Gastroesophageal sphincter (tissue), 3 donors: ENCODE data around the gene GUCD1.

Experiments
- EP300 ChIP-seq: sonication (generic); formaldehyde crosslinking; IDR thresholded peaks from one replicate; pipeline ENCODE4 v1.6.1; 2017; ENCODE audit warnings: antibody characterized with exemption, mild to moderate bottlenecking
- POLR2A ChIP-seq, 2 donors: fragments of 450-650 bp; IDR thresholded peaks; one replicate each; pipeline ENCODE4 v1.6.1; 2017; ENCODE audit warnings: antibody characterized with exemption in 2 of 2, mild to moderate bottlenecking in 2 of 2, moderate library complexity in 1 of 2
- POLR2AphosphoS5 ChIP-seq: sonication (generic); formaldehyde crosslinking; IDR thresholded peaks from one replicate; pipeline ENCODE4 v1.6.1; 2017; ENCODE audit warnings: antibody characterized with exemption
- TF ChIP-seq, protein P1 (sequence below), 4 experiments: fragments of 200-600 bp in 2 of 4; fragments of 450-650 bp in 2 of 4; sonication (generic) in 1 of 4; IDR thresholded peaks; one replicate each; pipeline ENCODE4 v1.5.1; 2017 to 2019; ENCODE audit warnings: antibody characterized with exemption in 4 of 4, mild to moderate bottlenecking in 2 of 4, moderate library complexity in 2 of 4

DNA sequence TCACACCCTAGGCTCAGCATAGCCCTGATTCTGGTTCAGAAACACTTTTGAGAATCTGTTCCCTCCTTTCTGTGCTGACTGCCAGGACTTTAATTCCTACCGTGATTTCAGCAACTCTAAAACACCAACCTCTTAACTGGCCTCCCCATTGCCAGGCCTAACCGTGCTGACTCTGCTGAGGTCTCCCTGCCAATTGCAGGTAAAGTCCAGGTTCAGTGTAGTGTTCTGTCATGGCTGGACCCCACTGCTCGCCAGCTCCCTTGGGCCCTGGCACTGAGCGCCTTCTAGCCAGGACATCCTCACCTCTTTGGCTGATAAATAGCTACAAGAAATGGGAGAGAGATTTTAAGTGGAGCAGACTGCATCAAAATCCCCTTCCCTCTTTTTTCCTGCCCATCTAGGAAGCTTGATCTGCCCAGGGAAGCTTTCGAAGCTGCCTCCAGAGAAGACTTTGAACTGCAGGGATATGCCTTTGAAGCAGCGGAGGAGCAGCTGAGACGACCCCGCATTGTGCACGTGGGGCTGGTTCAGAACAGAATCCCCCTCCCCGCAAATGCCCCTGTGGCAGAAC lies 55.1 kb downstream of the GUCD1 start:
- TF ChIP-seq, protein P1, sequence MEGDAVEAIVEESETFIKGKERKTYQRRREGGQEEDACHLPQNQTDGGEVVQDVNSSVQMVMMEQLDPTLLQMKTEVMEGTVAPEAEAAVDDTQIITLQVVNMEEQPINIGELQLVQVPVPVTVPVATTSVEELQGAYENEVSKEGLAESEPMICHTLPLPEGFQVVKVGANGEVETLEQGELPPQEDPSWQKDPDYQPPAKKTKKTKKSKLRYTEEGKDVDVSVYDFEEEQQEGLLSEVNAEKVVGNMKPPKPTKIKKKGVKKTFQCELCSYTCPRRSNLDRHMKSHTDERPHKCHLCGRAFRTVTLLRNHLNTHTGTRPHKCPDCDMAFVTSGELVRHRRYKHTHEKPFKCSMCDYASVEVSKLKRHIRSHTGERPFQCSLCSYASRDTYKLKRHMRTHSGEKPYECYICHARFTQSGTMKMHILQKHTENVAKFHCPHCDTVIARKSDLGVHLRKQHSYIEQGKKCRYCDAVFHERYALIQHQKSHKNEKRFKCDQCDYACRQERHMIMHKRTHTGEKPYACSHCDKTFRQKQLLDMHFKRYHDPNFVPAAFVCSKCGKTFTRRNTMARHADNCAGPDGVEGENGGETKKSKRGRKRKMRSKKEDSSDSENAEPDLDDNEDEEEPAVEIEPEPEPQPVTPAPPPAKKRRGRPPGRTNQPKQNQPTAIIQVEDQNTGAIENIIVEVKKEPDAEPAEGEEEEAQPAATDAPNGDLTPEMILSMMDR (IDR thresholded peaks at IDR 0.05), result no peak
- no peak for TF ChIP-seq POLR2AphosphoS5
- no peak for TF ChIP-seq POLR2A (IDR thresholded peaks at IDR 0.05)
- TF ChIP-seq EP300, result no peak
